Psoas muscle (tissue), 8 donors: Measurements from ENCODE around the gene ZSWIM5. TPM values are rescaled to one million over a fixed set of nuclear protein-coding genes. Genes with fewer than 3 reads are reported as not detected.
"Not testable (repeated sequence)": the region's sequence is repeated elsewhere in the genome, so short reads cannot be mapped to it uniquely, and the experiment has no call there.

Source experiments
- ATAC-seq, 4 donors: fragments of 200-7000 bp; cut with Tn5 transposase; one replicate each; pipeline ENCODE4 v1.9.1; 2020; ENCODE audit warnings: moderate library complexity in 3 of 4, mild to moderate bottlenecking in 2 of 4
- DNase-seq, 2 donors: peaks; one replicate each; pipeline ENCODE4 v3.0.0-alpha.2; 2020
- H3K27ac ChIP-seq: fragments of 200-600 bp; one replicate; pipeline ENCODE4 v1.8.0; 2022
- H3K27me3 ChIP-seq, 3 donors: fragments of 200-600 bp in 1 of 3; one replicate each; pipeline versions ENCODE4 v1.6.1 to v1.8.0; 2013 to 2022; ENCODE audit warnings: low read length in 2 of 3, mild to moderate bottlenecking in 2 of 3, moderate library complexity in 1 of 3; ENCODE audit not compliant: insufficient read depth in 3 of 3
- H3K36me3 ChIP-seq, 2 donors: fragments of 200-600 bp in 1 of 2; one replicate each; pipeline versions ENCODE4 v1.6.1 to v1.8.0; 2013 to 2022; ENCODE audit warnings: low read depth in 1 of 2, mild to moderate bottlenecking in 1 of 2, moderate library complexity in 1 of 2; ENCODE audit not compliant: insufficient read depth in 1 of 2
- H3K4me1 ChIP-seq: fragments of 200-600 bp; one replicate; pipeline ENCODE4 v1.8.0; 2022
- H3K4me3 ChIP-seq: fragments of 200-600 bp; one replicate; pipeline ENCODE4 v1.8.0; 2022; ENCODE audit warnings: mild to moderate bottlenecking
- H3K9me3 ChIP-seq: fragments of 200-600 bp; one replicate; pipeline ENCODE4 v1.8.0; 2022
- WGBS, 3 donors: extraction: QIAGEN DNeasy Blood & Tissue Kit; methylation state at CpG; one replicate each; pipeline versions ENCODE4 v1.1.6 to v1.1.7; 2013; 5-methylcytosine and 5-hydroxymethylcytosine counted together
- intact Hi-C, 2 donors: fragments of 100-400 bp; cut with DNase I; formaldehyde crosslinking; loops; one replicate each; pipeline versions ENCODE4 v1.11.0 to v1.14.2; 2022
- polyA plus RNA-seq, 3 donors: library from polyadenylated mRNA; stranded (reverse); fragments of 200-250 nt; gene quantifications; one replicate each; pipeline ENCODE4 v1.2.3, GENCODE V29; 2013
- total RNA-seq, 4 donors: library from RNA; stranded (reverse); fragmentation: NEBNext Ultra II Directional in 2 of 4; extraction: Animal tissue kit (Norgen Biotek cat#: 25700) in 2 of 4; gene quantifications; one replicate each; pipeline versions ENCODE4 v1.2.1 to v1.2.4, GENCODE V29; 2021 to 2023
- TF ChIP-seq, protein P1 (sequence below): fragments of 200-600 bp; IDR thresholded peaks from one replicate; pipeline ENCODE4 v1.8.0; 2022; ENCODE audit warnings: antibody characterized with exemption
- donor health status: healthy with polysubstance abuse.
- donor health status: DM: no; HTN: no; CAD: no; lungs with moderate emphysema.
- donor health status: Bipolar disorder and iron deficiency.
- donor health status: healthy.
- donor health status: DM: yes; HTN: yes; CAD: no.
- donor health status: DM: no; HTN: no; CAD: no.
- donor health status: DM: no; HTN: no; CAD: no.
- donor health status: DM: yes; HTN: yes; CAD: no.

ZSWIM5 gene
- total and polyA plus RNA-seq, 7 donors: 0.03 to 0.98 (median 0.50) TPM

DNA sequence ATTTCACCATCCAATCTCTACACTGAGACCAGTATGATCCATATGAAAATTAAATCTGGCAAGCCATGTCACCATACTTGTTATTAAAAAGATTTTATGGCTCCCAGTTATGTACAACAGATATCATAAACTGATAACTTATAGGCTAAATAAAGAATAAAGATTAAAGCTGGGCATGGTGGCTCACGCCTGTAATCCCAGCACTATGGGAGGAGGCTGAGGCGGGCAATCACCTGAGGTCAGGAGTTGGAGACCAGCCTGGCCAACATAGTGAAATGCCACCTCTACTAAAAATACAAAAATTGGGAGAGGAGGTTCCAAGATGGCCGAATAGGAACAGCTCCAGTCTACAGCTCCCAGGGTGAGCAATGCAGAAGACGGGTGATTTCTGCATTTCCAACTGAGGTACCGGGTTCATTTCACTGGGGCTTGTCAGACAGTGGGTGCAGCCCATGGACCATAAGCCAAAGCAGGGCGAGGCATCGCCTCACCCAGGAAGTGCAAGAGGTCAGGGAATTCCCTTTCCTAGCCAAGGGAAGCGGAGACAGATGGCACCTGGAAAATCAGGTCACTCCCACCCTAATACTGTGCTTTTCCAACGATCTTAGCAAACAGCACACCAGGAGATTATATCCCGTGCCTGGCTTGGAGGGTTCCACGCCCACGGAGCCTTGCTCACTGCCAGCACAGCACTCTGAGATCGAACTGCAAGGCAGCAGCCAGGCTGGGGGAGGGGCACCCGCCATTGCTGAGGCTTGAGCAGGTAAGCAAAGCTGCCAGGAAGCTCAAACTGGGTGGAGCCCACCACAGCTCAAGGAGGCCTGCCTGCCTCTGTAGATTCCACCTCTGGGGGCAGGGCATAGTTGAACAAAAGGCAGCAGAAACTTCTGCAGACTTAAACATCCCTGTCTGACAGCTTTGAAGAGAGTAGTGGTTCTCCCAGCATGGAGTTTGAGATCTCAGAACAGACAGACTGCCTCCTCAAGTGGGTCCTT, 44.1 kb downstream of the ZSWIM5 start:
- intact Hi-C loops, H3K27ac ChIP-seq, ATAC-seq, H3K4me3 ChIP-seq, H3K27me3 ChIP-seq, H3K36me3 ChIP-seq, H3K9me3 ChIP-seq, H3K4me1 ChIP-seq, DNase-seq: not testable (repeated sequence)
- 83 to 87% (median 84%) methylated on average over 14 of the region's 14 CpGs for WGBS, 3 donors

DNA sequence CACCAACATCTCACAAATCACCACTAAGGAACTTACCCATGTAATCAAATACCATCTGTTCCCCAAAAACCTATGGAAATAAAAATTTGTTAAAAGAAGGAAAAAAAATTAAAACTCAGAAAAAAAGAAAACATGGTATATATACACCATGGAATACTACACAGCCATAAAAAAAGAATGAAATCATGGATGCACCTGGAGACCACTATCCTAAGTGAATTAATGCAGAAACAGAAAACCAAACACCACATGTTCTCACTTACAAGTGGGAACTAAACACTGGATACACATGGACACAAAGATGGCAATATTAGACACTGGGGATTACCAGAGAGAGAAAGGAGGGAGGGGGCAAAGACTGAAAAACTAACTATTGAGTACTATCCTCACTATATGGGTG, 50.4 kb downstream of the ZSWIM5 start:
- Histone ChIP-seq H3K4me1 (no peaks in the 10 kb centered on the region), H3K27ac (no peak overlapping the region), H3K4me3 (no peak overlapping the region), H3K36me3 (no peaks in the 10 kb centered on the region), H3K27me3 (no peaks in the 10 kb centered on the region), H3K9me3 (peaks cover 8% of the 10 kb centered on the region)
- ATAC-seq (no peak), DNase-seq (no peak)
- intact Hi-C loops: no loop called here
- TF ChIP-seq, protein P1, sequence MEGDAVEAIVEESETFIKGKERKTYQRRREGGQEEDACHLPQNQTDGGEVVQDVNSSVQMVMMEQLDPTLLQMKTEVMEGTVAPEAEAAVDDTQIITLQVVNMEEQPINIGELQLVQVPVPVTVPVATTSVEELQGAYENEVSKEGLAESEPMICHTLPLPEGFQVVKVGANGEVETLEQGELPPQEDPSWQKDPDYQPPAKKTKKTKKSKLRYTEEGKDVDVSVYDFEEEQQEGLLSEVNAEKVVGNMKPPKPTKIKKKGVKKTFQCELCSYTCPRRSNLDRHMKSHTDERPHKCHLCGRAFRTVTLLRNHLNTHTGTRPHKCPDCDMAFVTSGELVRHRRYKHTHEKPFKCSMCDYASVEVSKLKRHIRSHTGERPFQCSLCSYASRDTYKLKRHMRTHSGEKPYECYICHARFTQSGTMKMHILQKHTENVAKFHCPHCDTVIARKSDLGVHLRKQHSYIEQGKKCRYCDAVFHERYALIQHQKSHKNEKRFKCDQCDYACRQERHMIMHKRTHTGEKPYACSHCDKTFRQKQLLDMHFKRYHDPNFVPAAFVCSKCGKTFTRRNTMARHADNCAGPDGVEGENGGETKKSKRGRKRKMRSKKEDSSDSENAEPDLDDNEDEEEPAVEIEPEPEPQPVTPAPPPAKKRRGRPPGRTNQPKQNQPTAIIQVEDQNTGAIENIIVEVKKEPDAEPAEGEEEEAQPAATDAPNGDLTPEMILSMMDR: no peak

DNA sequence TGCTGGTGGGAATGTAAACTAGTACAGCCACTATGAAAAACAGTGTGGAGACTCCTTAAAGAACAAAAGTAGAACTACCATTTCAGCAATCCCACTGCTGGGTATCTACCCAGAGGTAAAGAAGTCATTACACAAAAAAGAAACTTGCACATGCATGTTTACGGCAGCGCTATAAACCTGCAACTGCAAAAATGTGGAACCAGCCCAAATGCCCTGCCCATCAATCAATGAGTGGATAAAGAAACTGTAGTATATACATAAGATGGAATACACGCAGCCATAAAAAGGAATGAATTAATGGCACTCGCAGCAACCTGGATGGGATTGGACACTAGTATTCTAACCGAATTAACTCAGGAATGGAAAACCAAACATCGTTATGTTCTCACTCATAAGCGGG, 51.0 kb downstream of the ZSWIM5 start:
- 94 to 97% (median 95%) methylated on average over 7 of the region's 7 CpGs for WGBS, 3 donors
- Histone ChIP-seq H3K4me3 (no peak overlapping the region), H3K36me3 (no peaks in the 10 kb centered on the region), H3K27ac (no peak overlapping the region), H3K4me1 (no peaks in the 10 kb centered on the region), H3K9me3 (peaks cover 8% of the 10 kb centered on the region), H3K27me3 (no peaks in the 10 kb centered on the region)
- ATAC-seq: no peak
- intact Hi-C loops: no loop called here
- TF ChIP-seq, protein P1: no peak
- no peak for DNase-seq

DNA sequence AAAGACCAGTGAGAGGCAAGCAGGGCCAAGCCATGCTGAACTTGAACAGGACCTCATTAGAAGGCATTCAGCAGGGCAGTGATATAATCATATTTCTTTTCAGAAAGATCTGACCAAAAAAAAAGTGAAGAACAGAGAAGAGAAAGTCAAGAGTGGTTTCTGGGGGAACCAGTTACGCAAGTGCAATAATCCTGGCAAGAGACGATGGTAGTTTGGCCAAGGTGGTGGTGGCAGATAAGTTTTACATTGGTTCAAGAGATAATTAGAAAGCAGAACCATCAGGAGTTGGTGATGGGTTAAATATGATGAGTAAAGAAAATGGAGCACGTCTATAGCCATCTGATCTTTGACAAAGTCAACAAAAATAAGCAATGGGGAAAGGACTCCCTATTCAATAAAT, 54.3 kb downstream of the ZSWIM5 start:
- intact Hi-C loops: no loop called here
- ATAC-seq: no peak
- DNase-seq: no peak
- Histone ChIP-seq H3K4me3 (no peak overlapping the region), H3K9me3 (peaks cover 8% of the 10 kb centered on the region), H3K27me3 (no peaks in the 10 kb centered on the region), H3K27ac (no peak overlapping the region), H3K36me3 (no peaks in the 10 kb centered on the region), H3K4me1 (no peaks in the 10 kb centered on the region)
- WGBS, 3 donors: 77 to 80% (median 79%) methylated on average over 3 of the region's 3 CpGs
- TF ChIP-seq, protein P1: no peak

DNA sequence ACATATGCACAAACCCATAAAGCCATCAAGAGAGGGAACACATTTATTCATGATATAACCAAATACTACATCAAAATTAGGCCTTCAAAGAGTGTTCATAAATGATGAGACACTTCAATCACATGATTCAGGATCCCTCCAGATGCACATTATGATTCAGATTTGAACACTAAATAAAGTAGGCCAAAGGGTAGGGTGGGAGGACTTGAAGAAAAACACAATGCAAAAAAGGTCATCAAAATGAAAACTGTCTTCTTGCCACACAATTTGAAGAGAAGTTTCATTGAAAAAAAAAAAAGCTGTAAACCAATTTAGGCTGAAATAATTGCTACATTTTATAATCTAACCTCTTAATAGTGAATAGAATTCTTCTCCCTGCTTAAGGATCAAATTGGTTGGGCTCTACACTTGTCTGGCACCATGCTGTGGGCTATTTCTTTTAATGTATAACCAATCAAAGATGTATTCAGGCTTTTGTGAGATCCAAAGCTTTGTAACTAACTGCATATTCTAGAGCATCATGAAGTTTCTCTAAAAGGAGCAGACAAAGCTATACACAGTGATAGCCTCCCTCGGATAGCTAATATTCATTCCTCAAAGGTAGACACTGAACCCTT, 58.1 kb downstream of the ZSWIM5 start:
- no peak for DNase-seq
- Histone ChIP-seq H3K4me1 (no peaks in the 10 kb centered on the region), H3K9me3 (no peaks in the 10 kb centered on the region), H3K4me3 (no peak overlapping the region), H3K27me3 (no peaks in the 10 kb centered on the region), H3K27ac (no peak overlapping the region), H3K36me3 (no peaks in the 10 kb centered on the region)
- TF ChIP-seq, protein P1: no peak
- 84 to 97% (median 85%) methylated on average over 1 of the region's 1 CpG for WGBS, 3 donors
- intact Hi-C loops: no loop called here
- ATAC-seq: no peak
